ENCODE measurements around the gene LMX1B.
"Not testable (repeated sequence)": the region's sequence is repeated elsewhere in the genome, so short reads cannot be mapped to it uniquely, and the experiment has no call there.

The LMX1B gene

GRCh38 chr9:126722922-126723806 lies 109.4 kb downstream of the LMX1B start:
- TF ChIP-seq, protein P1, sequence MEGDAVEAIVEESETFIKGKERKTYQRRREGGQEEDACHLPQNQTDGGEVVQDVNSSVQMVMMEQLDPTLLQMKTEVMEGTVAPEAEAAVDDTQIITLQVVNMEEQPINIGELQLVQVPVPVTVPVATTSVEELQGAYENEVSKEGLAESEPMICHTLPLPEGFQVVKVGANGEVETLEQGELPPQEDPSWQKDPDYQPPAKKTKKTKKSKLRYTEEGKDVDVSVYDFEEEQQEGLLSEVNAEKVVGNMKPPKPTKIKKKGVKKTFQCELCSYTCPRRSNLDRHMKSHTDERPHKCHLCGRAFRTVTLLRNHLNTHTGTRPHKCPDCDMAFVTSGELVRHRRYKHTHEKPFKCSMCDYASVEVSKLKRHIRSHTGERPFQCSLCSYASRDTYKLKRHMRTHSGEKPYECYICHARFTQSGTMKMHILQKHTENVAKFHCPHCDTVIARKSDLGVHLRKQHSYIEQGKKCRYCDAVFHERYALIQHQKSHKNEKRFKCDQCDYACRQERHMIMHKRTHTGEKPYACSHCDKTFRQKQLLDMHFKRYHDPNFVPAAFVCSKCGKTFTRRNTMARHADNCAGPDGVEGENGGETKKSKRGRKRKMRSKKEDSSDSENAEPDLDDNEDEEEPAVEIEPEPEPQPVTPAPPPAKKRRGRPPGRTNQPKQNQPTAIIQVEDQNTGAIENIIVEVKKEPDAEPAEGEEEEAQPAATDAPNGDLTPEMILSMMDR (conservative IDR thresholded peaks at IDR 0.05; ENCODE audit: low read depth, low read length), result no peak
- peak; percentile 48 for DNase-seq (ENCODE audit: low read depth)
- peak overlapping the region; percentile 60 for H3K4me3 ChIP-seq (ENCODE audit: low read depth, low read length)

- TF ChIP-seq, protein P1 (conservative IDR thresholded peaks at IDR 0.05; ENCODE audit: low read depth, low read length), result no peak
- DNase-seq (ENCODE audit: low read depth), result peak; percentile 29
- no peak overlapping the region for H3K4me3 ChIP-seq (ENCODE audit: low read depth, low read length)
Measured at GRCh38 chr9:126723807-126724172, 110.1 kb downstream of the LMX1B start.

DNA sequence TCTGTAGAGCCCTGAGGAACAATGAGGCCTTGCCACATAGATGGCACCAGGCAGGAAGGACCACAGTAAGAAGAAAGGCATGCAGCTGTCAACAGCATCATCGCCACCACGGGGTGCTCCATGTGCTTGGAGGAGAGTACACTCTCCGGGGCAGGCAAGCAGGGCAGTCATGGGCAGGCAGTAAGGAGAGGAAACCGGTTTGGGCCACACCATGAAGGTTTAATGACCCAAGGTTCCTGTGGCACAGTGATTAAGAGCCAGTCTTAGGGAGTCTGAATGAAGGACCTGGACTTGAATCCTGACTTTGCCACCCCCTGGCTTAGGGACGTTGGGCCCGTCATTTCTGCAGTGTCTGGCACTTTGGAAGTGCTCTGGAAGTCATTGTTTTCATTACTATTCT lies 110.5 kb downstream of the LMX1B start:
- DNase-seq (ENCODE audit: low read depth), result peak; percentile 35
- TF ChIP-seq, protein P1 (conservative IDR thresholded peaks at IDR 0.05; ENCODE audit: low read depth, low read length), result no peak
- no peak overlapping the region for H3K4me3 ChIP-seq (ENCODE audit: low read depth, low read length)

- H3K4me3 ChIP-seq (ENCODE audit: low read depth, low read length); DNase-seq (ENCODE audit: low read depth): not testable (repeated sequence)
Measured at GRCh38 chr9:126725485-126725884, 111.8 kb downstream of the LMX1B start.

- DNase-seq (ENCODE audit: low read depth), result not testable (repeated sequence)
Measured at GRCh38 chr9:126728210-126728609, 114.5 kb downstream of the LMX1B start.

DNA sequence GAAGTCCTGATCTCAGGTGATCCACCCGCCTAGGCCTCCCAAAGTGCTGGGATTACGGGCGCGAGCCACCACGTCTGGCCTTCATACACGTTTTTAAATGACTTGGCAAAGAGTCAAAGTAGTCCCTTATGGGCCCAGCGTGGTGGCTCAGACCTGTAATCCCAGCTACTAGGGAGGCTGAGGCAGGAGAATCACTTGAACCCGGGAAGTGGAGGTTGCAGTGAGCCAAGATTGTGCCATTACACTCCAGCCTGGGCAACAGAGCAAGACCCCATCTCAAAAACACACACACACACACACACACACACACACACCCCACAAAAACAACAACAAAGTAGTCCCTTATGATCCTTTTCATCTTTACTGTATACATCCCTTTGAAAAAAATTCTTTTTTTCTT lies 116.9 kb downstream of the LMX1B start:
- DNase-seq (ENCODE audit: low read depth); H3K4me3 ChIP-seq (ENCODE audit: low read depth, low read length): not testable (repeated sequence)

More at GRCh38 chr9:126728210-126728609, 114.5 kb downstream of the LMX1B start:
- not testable (repeated sequence) for H3K4me3 ChIP-seq (ENCODE audit: low read depth, low read length)

GRCh38 chr9:126733005-126733404 lies 119.3 kb downstream of the LMX1B start:
- TF ChIP-seq, protein P1 (conservative IDR thresholded peaks at IDR 0.05; ENCODE audit: low read depth, low read length), result no peak
- H3K4me3 ChIP-seq (ENCODE audit: low read depth, low read length), result no peak overlapping the region
- DNase-seq (ENCODE audit: low read depth), result no peak

- TF ChIP-seq, protein P1 (conservative IDR thresholded peaks at IDR 0.05; ENCODE audit: low read depth, low read length), result no peak
- no peak overlapping the region for H3K4me3 ChIP-seq (ENCODE audit: low read depth, low read length)
- DNase-seq (ENCODE audit: low read depth), result no peak
Measured at GRCh38 chr9:126734877-126735276, 121.1 kb downstream of the LMX1B start.
